K562 (cell line): ENCODE data around the gene ALDH16A1. TPM values are rescaled to one million over a fixed set of nuclear protein-coding genes. Genes with fewer than 3 reads are reported as not detected.
A peak's percentile ranks its signal among the peaks of the same experiment; 100 is the strongest.

ENCODE experiments used
- BCL6 ChIP-seq: fragments of 250-450 bp; sonication (Bioruptor Pico); IDR thresholded peaks from 2 replicates; pipeline ENCODE4 v1.4.0; 2020
- BRD9 ChIP-seq: fragments of 450-650 bp; IDR thresholded peaks from 2 replicates; pipeline ENCODE4 v1.6.1; 2018; ENCODE audit warnings: low read depth; ENCODE audit not compliant: partially characterized antibody
- GTF2F1 ChIP-seq: IDR thresholded peaks from 2 replicates; pipeline ENCODE4 v1.6.1; 2011; ENCODE audit warnings: low read depth, low read length, improper control_type of control experiment
- MYC ChIP-seq, 2 experiments: fragments of 250-450 bp in 1 of 2; sonication (Bioruptor Pico) in 1 of 2; IDR thresholded peaks; 2 replicates each; pipeline versions ENCODE4 v1.5.1 to v1.6.1; 2012 to 2021; ENCODE audit warnings: low read depth in 2 of 2, borderline replicate concordance in 1 of 2, improper control_type of control experiment in 1 of 2, low read length in 1 of 2, mild to moderate bottlenecking in 1 of 2, moderate library complexity in 1 of 2
- NR1H2 ChIP-seq: sonication (generic); formaldehyde crosslinking; IDR thresholded peaks from 2 replicates; pipeline ENCODE4 v1.4.0; 2020; ENCODE audit warnings: mild to moderate bottlenecking, missing genetic modification reagents
- NR4A1 ChIP-seq, 2 experiments: fragments of 250-450 bp in 1 of 2; fragments of 450-650 bp in 1 of 2; sonication (Bioruptor Pico) in 1 of 2; IDR thresholded peaks; 2 replicates each; pipeline versions ENCODE4 v1.4.0 to v1.6.1; 2016 to 2020; ENCODE audit warnings: mild to moderate bottlenecking in 2 of 2, missing compliant biosample characterization in 1 of 2, missing genetic modification characterization in 1 of 2, moderate library complexity in 1 of 2
- POLR2AphosphoS5 ChIP-seq: IDR thresholded peaks from 2 replicates; pipeline ENCODE4 v1.6.1; 2011; ENCODE audit warnings: mild to moderate bottlenecking, low read depth, low read length, moderate library complexity; ENCODE audit not compliant: control insufficient read depth, insufficient read depth
- RNF2 ChIP-seq: sonication (generic); IDR thresholded peaks from 2 replicates; pipeline ENCODE4 v1.6.1; 2016
- SMAD4 ChIP-seq: fragments of 250-450 bp; sonication (Bioruptor Pico); conservative IDR thresholded peaks from 2 replicates; pipeline ENCODE4 v1.8.0; 2021; ENCODE audit warnings: inconsistent platforms, mild to moderate bottlenecking, moderate library complexity
- THRA ChIP-seq: fragments of 450-650 bp; IDR thresholded peaks from 2 replicates; pipeline ENCODE4 v1.6.1; 2017; ENCODE audit warnings: mild to moderate bottlenecking, moderate library complexity
- ZBTB7A ChIP-seq: IDR thresholded peaks from 2 replicates; pipeline ENCODE4 v1.6.1; 2011; ENCODE audit warnings: low read depth, mild to moderate bottlenecking, low read length, moderate library complexity, borderline replicate concordance; ENCODE audit not compliant: control insufficient read depth
- ZNF76 ChIP-seq: fragments of 250-450 bp; sonication (Bioruptor Pico); IDR thresholded peaks from 2 replicates; pipeline ENCODE4 v1.4.0; 2020; ENCODE audit warnings: mild to moderate bottlenecking, moderate library complexity, borderline replicate concordance
- ZNF830 ChIP-seq: fragments of 250-450 bp; sonication (Bioruptor Pico); IDR thresholded peaks from 2 replicates; pipeline ENCODE4 v1.5.0; 2021; ENCODE audit warnings: mild to moderate bottlenecking
- polyA plus RNA-seq, 8 experiments: library from polyadenylated mRNA; depleted of rRNA in 4 of 8; stranded (reverse) in 5 of 8; unstranded in 3 of 8; fragments of >200 nt; fragmentation: Nextera tagmentation in 2 of 8; fragmentation: Illumina TruSeq in 1 of 8; extraction: Ambion mirVana in 2 of 8; extraction: Trizol in 1 of 8; gene quantifications; 2 replicates each; pipeline versions ENCODE4 v1.2.1 to v1.2.3, GENCODE V29; 2011 to 2014; ENCODE audit warnings: inconsistent platforms in 1 of 8, missing spikeins in 1 of 8
- total RNA-seq, 7 experiments: library from RNA; depleted of rRNA in 6 of 7; stranded (reverse); fragments of >200 nt in 6 of 7; fragmentation: Illumina TruSeq in 2 of 7; extraction: Trizol in 2 of 7; gene quantifications; 2 replicates each; pipeline versions ENCODE4 v1.2.1 to v1.2.3, GENCODE V29; 2011 to 2021; ENCODE audit warnings: low replicate concordance in 1 of 7
- TF ChIP-seq, protein P1 (sequence below): sonication (generic); formaldehyde crosslinking; IDR thresholded peaks from 2 replicates; pipeline ENCODE4 v1.8.1; 2023; ENCODE audit warnings: mild to moderate bottlenecking, missing genetic modification reagents
- TF ChIP-seq, protein P2 (sequence below): sonication (generic); IDR thresholded peaks from 2 replicates; pipeline ENCODE4 v1.6.1; 2016
- TF ChIP-seq, protein P3 (sequence below): sonication (generic); formaldehyde crosslinking; IDR thresholded peaks from 2 replicates; pipeline ENCODE4 v1.8.1; 2023; ENCODE audit warnings: missing genetic modification reagents, mild to moderate bottlenecking, borderline replicate concordance

Gene ALDH16A1
- total and polyA plus RNA-seq, 9 of the 15 experiments (the other 6 are each of a cell fraction or from before 2014, with no cell fraction given) = 2.2 to 52.2 (median 7.6) TPM

DNA sequence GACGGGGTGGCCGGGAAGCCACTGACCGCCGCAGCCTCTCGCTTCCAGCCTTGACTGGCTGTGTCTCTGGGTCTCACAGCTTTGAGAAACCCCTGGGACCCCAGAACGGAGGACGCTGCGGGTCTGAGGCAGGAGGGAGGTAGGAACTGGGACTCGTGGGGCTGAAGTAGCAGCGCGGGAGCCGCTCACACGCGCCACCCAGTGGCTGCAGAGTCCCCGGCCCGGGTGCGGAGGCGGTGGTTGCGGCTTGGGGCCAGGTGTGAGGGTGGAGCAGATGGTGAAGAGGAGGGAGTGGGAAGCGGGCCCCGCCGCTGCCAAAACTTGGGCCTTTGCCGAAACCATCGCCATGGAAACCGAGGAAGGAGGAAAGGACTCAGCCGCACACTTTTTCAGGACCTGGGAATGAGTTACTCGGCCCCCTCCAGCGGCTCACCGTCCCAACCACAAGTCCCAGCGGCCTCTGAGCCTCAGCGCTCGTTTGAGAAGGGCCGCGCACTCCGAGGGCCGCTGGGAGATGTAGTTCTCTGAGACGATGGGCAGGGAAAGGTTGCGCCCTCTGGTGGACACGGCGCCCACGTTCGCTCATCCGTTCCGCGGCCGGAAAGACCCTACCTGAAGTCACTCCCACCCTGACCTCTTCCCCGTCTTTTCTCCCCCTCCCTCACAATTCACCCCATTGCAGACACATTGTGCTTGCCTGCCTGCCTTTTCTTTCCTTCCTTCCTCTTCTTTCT lies 9.5 kb upstream of the ALDH16A1 start (continued):
- TF ChIP-seq GTF2F1 (no peak), MYC (IDR thresholded peaks at IDR 0.05; ENCODE audit: low read depth, low read length) (peak; percentile 67; the same call in 1 of the 2 replicates), MYC (CRISPR knock-in tag; IDR thresholded peaks at IDR 0.05; ENCODE audit: borderline replicate concordance, low read depth) (peak; percentile 72; the same call in 1 of the 2 replicates), NR1H2 (peak; percentile 62; the same call in 1 of the 2 replicates), SMAD4 (CRISPR knock-in tag) (peak; percentile 80), NR4A1 (CRISPR knock-in tag; IDR thresholded peaks at IDR 0.05) (no peak), NR4A1 (tag; IDR thresholded peaks at IDR 0.05) (0 out of 2 replicates have a peak, but pooled peaks have one; percentile 36), THRA (no peak), BRD9 (peak; percentile 87), ZNF830 (CRISPR knock-in tag) (0 out of 2 replicates have a peak, but pooled peaks have one; percentile 2), POLR2AphosphoS5 (no peak), BCL6 (peak; percentile 30; the same call in 1 of the 2 replicates), ZNF76 (CRISPR knock-in tag) (0 out of 2 replicates have a peak, but pooled peaks have one; percentile 21), RNF2 (peak; percentile 69), ZBTB7A (peak; percentile 99)
- TF ChIP-seq, protein P1, sequence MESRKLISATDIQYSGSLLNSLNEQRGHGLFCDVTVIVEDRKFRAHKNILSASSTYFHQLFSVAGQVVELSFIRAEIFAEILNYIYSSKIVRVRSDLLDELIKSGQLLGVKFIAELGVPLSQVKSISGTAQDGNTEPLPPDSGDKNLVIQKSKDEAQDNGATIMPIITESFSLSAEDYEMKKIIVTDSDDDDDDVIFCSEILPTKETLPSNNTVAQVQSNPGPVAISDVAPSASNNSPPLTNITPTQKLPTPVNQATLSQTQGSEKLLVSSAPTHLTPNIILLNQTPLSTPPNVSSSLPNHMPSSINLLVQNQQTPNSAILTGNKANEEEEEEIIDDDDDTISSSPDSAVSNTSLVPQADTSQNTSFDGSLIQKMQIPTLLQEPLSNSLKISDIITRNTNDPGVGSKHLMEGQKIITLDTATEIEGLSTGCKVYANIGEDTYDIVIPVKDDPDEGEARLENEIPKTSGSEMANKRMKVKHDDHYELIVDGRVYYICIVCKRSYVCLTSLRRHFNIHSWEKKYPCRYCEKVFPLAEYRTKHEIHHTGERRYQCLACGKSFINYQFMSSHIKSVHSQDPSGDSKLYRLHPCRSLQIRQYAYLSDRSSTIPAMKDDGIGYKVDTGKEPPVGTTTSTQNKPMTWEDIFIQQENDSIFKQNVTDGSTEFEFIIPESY (CRISPR knock-in tag) = peak; percentile 93
- TF ChIP-seq, protein P2, sequence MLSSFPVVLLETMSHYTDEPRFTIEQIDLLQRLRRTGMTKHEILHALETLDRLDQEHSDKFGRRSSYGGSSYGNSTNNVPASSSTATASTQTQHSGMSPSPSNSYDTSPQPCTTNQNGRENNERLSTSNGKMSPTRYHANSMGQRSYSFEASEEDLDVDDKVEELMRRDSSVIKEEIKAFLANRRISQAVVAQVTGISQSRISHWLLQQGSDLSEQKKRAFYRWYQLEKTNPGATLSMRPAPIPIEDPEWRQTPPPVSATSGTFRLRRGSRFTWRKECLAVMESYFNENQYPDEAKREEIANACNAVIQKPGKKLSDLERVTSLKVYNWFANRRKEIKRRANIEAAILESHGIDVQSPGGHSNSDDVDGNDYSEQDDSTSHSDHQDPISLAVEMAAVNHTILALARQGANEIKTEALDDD = no peak
- TF ChIP-seq, protein P3, sequence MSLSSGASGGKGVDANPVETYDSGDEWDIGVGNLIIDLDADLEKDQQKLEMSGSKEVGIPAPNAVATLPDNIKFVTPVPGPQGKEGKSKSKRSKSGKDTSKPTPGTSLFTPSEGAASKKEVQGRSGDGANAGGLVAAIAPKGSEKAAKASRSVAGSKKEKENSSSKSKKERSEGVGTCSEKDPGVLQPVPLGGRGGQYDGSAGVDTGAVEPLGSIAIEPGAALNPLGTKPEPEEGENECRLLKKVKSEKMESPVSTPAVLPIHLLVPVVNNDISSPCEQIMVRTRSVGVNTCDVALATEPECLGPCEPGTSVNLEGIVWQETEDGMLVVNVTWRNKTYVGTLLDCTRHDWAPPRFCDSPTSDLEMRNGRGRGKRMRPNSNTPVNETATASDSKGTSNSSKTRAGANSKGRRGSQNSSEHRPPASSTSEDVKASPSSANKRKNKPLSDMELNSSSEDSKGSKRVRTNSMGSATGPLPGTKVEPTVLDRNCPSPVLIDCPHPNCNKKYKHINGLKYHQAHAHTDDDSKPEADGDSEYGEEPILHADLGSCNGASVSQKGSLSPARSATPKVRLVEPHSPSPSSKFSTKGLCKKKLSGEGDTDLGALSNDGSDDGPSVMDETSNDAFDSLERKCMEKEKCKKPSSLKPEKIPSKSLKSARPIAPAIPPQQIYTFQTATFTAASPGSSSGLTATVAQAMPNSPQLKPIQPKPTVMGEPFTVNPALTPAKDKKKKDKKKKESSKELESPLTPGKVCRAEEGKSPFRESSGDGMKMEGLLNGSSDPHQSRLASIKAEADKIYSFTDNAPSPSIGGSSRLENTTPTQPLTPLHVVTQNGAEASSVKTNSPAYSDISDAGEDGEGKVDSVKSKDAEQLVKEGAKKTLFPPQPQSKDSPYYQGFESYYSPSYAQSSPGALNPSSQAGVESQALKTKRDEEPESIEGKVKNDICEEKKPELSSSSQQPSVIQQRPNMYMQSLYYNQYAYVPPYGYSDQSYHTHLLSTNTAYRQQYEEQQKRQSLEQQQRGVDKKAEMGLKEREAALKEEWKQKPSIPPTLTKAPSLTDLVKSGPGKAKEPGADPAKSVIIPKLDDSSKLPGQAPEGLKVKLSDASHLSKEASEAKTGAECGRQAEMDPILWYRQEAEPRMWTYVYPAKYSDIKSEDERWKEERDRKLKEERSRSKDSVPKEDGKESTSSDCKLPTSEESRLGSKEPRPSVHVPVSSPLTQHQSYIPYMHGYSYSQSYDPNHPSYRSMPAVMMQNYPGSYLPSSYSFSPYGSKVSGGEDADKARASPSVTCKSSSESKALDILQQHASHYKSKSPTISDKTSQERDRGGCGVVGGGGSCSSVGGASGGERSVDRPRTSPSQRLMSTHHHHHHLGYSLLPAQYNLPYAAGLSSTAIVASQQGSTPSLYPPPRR (CRISPR knock-in tag) = peak; percentile 26; the same call in 1 of the 2 replicates
